GF-D8 (cell line): ENCODE results near the gene FARP2.
"Not testable (repeated sequence)": the region's sequence is repeated elsewhere in the genome, so short reads cannot be mapped to it uniquely, and the experiment has no call there.

Source experiments
- DNase-seq: peaks from one replicate; lab custom pipeline; 2025; lab: John Stamatoyannopoulos, UW

Gene FARP2

DNA sequence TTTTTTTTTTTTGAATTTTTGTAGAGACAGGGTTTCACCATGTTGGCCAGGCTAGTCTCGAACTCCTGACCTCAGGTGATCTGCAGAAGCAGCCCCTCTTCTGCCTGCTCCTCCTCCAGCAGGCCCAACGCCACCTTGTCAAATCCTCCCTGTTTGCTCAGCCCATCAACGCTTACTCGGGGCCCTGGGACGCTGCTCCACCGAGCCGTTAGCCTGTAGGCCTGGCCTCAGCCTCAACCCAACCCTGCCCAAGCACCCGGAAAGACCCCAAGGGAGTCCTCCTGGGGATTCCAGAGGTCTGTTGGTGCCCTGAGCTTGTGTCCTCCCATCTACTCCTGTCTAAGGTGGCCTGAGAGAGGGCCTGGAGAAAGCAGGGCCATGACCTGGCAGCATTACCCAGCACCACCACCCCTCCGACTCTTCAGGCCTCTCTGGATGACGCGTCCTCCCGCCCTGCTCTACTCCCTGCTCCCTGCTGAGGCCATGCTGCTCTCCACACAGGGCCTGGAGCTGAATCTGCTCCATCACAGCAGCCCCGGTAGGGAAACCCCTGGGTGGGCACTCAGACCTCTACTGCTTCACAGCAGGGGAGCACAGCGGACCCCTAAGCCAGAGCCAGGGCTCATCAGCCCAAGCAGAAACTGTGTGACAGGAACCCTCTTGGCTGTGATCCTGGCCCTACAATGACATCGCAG, 149.1 kb downstream of the FARP2 start:
- DNase-seq = no peak

DNA sequence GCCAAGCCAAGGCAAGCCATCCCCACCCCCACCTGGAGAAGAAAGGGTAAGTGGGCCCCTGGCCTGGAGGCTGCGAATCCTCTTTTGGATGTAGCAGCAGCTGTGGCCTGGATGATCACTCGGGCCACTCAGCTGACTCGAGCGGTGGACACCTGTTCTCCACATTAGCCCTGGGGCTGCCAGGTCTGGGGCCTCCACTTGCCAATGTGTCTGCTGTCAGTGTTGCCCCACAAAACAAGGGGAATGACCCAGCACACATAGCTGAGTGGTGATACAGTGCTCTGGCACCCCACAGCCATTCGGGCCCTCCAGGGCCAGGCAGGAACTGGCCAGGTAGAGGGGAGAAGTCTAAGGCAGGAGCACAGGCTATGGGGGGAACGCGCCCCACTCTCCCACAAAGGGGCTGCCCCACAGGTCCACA, 149.7 kb downstream of the FARP2 start:
- DNase-seq = no peak

GRCh38 chr2:241506317-241506716, 150.2 kb downstream of the FARP2 start:
- not testable (repeated sequence) for DNase-seq

- no peak for DNase-seq
Measured at GRCh38 chr2:241506793-241507429, 150.8 kb downstream of the FARP2 start.

DNA sequence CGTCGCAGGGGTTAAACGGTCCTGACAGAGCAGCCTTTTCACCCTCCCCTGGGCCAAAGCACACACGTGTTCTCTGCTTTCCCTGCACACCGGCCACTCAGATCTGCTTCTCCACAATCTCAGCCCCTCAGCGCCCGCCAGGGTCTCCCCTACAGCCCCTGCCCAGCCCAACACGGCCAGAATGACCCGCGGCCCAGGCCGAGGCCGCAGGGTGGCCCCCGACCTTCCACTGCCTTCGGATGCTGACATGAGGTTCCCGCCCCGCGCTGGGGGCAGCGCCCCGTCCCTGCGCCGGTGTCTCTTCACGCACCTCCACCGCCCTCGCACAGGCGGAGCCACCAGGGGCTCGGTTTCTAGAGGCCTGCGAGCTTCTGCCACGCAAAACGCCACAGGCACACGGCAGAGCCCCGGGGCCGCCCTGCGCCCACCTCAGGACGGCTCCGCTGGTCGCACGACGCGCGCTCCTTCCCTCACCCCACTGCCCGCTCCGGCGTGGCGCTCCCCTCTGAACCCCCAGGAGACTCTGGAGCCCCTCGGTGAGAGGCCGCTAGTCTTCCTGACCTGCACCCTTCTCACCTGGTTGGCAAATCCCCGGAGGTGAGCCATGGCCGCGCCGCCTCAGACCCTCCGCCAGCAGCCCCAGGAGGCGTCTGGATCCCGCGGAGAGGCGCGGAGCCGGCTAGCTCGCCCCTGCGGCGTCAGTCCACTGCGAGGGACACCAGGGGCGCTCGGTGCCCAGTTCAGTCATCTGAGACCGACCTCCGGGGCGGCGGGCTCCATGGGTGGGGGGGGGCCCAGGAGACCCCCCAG, 151.6 kb downstream of the FARP2 start:
- DNase-seq = no peak

- DNase-seq = peak; percentile 94
Measured at GRCh38 chr2:241508240-241509154, 152.4 kb downstream of the FARP2 start, which contains the start of gene STK25. Gene STK25 (minus strand): TSS chr2:241508584. CDS start chr2:241508035, 549 bp downstream.

DNA sequence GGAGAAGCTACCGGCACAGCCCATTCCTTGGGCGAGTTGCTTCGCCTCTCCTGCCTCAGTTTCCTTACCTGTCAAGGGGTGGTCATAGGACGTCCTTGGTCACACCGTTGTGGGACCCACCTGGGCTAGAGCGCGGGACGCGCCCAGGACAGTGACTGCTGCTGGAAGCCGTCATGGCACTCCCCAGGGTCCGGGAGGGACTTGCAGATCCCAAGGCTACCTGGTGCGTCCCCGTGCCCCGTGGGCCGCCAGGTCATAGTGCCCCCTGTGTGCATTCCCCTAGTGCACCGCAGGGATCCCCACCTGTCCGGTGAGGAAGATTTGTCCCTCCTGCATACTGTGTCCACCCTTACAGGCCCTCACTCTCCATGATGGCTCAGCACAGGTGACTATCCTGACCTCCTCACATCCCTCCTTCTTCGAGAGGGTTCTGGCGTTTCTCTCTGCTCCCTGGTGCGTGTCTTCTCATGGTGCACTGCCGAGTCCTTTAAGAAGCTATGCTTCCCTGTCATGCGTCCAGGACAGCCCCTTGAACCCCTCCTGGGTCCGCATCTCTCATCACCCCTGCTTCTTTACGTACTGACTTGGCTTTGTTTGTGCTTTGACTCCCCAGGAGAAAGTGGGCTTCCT, 153.2 kb downstream of the FARP2 start:
- DNase-seq = no peak

DNA sequence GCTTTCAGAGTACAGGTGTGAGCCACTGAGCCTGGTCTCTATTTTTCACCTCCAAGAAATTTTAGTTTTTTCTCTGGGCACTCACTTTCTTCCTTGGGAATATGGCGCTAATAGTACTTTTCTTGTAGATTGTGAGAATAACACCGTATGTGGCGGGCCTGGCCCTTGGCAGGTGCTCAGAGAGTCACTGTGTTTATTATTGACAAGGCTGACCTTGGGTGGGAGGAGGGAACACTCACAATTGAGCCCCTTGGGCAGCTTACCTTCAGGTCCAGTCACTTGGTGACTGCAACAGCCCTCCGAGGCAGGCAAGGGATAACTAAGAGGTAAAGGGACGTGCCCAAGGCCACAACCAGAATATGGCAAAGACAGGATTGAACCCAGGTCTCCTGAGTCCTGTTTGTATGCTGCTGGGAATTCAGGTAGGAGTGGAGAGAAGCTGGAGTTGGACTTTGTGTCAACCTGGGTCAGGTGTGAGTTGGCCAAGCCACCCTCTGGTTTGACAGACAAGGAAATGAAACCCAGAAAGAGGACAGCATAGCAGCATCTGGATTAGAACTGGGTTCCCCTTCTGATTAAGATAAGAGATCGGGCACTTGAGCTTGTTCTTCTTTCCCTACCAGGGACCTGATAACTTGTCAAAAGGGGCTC, 155.1 kb downstream of the FARP2 start:
- no peak for DNase-seq

GRCh38 chr2:241514553-241514952, 158.5 kb downstream of the FARP2 start:
- no peak for DNase-seq

GRCh38 chr2:241514986-241515737, 159.1 kb downstream of the FARP2 start:
- no peak for DNase-seq

GRCh38 chr2:241516520-241516965, 160.5 kb downstream of the FARP2 start:
- no peak for DNase-seq

DNA sequence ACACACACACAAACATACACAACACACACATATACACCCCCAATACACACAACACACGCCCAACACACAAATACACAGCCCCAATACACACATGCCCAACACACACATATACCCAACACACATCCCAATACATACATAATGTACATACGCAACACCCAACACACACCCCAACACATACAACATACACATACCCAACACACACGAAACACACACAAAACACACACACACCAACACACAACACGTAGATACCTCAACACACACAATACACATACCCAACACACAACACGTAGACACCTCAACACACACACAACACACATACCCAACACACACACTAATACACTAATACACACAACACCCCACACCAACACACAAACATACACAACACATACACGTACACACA, 161.2 kb downstream of the FARP2 start:
- DNase-seq = no peak

- DNase-seq = no peak
Measured at GRCh38 chr2:241519669-241520068, 163.6 kb downstream of the FARP2 start.

- no peak for DNase-seq
Measured at GRCh38 chr2:241522477-241522876, 166.4 kb downstream of the FARP2 start.

DNA sequence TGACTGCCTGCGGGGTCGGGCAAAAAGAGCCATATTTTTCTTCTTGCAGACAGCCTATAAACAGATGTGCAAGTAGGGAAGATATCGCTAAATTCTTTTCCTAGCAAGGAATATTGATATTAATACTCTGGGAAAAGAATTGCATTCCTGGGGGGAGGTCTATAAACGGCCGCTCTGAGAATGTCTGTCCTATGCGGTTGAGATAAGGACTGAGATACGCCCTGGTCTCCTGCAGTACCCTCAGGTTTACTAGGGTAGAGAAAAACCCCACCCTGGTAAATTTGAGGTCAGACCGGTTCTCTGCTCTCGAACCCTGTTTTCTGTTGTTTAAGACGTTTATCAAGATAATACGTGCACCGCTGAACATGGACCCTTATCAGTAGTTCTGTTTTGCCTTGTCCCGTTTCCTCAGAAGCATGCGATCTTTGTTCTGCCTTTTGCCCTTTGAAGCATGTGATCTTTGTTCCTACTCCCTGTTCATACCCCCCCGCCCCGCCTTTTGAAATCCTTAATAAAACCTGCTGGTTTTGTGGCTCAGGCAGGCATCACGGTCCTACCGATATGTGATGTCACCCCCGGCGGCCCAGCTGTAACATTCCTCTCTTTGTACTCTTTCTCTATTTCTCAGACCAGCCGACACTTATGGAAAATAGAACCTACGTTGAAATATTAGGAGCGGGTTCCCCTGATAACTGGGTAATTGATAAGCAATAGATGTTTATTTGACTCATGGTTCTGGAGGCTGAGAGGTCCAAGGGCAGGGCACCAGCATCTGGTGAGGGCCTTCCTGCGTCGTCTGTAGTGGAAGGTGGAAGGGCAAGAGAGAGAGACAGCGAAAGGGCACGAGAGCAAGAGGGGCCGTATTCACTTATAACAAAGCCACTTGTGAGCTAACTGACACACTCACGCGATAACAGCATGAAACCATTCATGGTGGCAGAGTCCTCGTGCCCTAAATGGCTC, 170.0 kb downstream of the FARP2 start:
- DNase-seq = not testable (repeated sequence)

- no peak for DNase-seq
Measured at GRCh38 chr2:241530571-241530970, 174.5 kb downstream of the FARP2 start.

DNA sequence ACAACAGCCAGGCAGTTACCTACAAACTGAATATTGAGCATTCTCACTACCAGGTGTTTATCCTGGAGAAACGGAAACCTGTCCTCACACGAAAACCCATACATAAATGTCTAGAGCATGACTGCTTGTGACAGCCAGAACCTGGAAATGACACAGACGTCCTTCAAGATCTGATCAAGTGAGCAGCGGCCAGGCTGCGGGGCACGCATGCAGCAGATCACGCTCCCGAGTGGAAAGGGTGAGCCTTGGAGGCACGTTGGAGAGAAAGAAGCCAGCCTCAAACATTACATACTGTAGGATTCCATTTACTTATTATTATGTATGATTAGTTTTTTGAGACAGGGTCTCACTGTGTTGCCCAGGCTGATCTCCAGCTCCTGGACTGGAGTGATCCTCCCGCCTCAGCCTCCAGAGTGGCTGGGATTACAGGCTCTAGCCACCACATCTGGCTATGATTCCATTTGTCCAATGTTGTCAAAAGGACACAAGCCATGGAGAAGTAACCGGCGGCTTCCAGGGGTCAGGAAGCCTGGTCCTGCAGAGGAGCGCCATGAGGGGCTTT, 175.2 kb downstream of the FARP2 start:
- no peak for DNase-seq

- DNase-seq = no peak
Measured at GRCh38 chr2:241532168-241532567, 176.1 kb downstream of the FARP2 start.
